Gastrocnemius medialis (tissue), 4 donors: ENCODE data around the gene KBTBD7. TPM values are rescaled to one million over a fixed set of nuclear protein-coding genes. Genes with fewer than 3 reads are reported as not detected.
A peak's percentile ranks its signal among the peaks of the same experiment; 100 is the strongest.

Experiments
- ATAC-seq, 2 donors: fragments of 150-250 bp; one replicate each; pipeline ENCODE4 v1.9.1; 2016
- DNase-seq, 2 donors: peaks; one replicate each; pipeline ENCODE4 v3.0.0-alpha.2; 2019
- H3K27ac ChIP-seq, 4 donors: fragments of 200-600 bp; sonication (generic); 1 replicate in 1 of 4; 2 replicates in 3 of 4; pipeline ENCODE4 v1.5.1; 2016 to 2018; ENCODE audit warnings: mild to moderate bottlenecking in 2 of 4, moderate library complexity in 1 of 4
- H3K27me3 ChIP-seq, 3 donors: fragments of 200-600 bp; sonication (generic) in 2 of 3; 1 replicate in 1 of 3; 2 replicates in 2 of 3; pipeline versions ENCODE4 v1.5.1 to v1.6.0; 2016 to 2019; ENCODE audit warnings: mild to moderate bottlenecking in 1 of 3, moderate library complexity in 1 of 3
- H3K36me3 ChIP-seq, 2 donors: fragments of 200-600 bp; sonication (generic) in 1 of 2; one replicate each; pipeline ENCODE4 v1.5.1; 2017 to 2018
- H3K4me1 ChIP-seq, 2 donors: fragments of 200-600 bp; sonication (generic) in 1 of 2; one replicate each; pipeline ENCODE4 v1.5.1; 2016 to 2017; ENCODE audit warnings: mild to moderate bottlenecking in 2 of 2
- H3K4me3 ChIP-seq, 4 donors: fragments of 200-600 bp; sonication (generic) in 3 of 4; 1 replicate in 1 of 4; 2 replicates in 3 of 4; pipeline ENCODE4 v1.5.1; 2016 to 2019; ENCODE audit warnings: mild to moderate bottlenecking in 2 of 4
- H3K9me3 ChIP-seq, 3 donors: fragments of 200-600 bp; sonication (generic) in 2 of 3; 1 replicate in 1 of 3; 2 replicates in 2 of 3; pipeline ENCODE4 v1.5.1; 2016 to 2019
- CTCF ChIP-seq, 5 experiments: fragments of 450-650 bp in 3 of 5; fragments of 200-600 bp in 2 of 5; sonication (generic) in 2 of 5; IDR thresholded peaks in 4 of 5; conservative IDR thresholded peaks in 1 of 5; 1 replicate in 4 of 5; 2 replicates in 1 of 5; pipeline ENCODE4 v1.5.1; 2016 to 2019; ENCODE audit warnings: antibody characterized with exemption in 5 of 5, mild to moderate bottlenecking in 3 of 5, moderate library complexity in 3 of 5
- POLR2A ChIP-seq, 2 donors: fragments of 450-650 bp; IDR thresholded peaks; one replicate each; pipeline ENCODE4 v1.6.1; 2017; ENCODE audit warnings: antibody characterized with exemption in 2 of 2, mild to moderate bottlenecking in 2 of 2, moderate library complexity in 2 of 2
- in situ Hi-C, 4 donors: fragments of 200-750 bp; cut with MboI; loops; one replicate each; pipeline versions ENCODE4 v1.15.0 to v1.8.0; 2017; ENCODE audit warnings: low sequenced_read_pairs in 4 of 4
- intact Hi-C: fragments of 100-400 bp; cut with DNase I; formaldehyde crosslinking; loops from one replicate; pipeline ENCODE4 v1.15.1; 2023; ENCODE audit warnings: low total_unique reads
- total RNA-seq, 4 donors: library from RNA; depleted of rRNA; stranded (reverse); fragments of >200 nt; gene quantifications; one replicate each; pipeline versions ENCODE4 v1.1.0 to v1.2.3, GENCODE V29; 2016

KBTBD7 gene
- total RNA-seq, result 1 to 10 TPM; 2.3 to 5.6 (median 5.3) TPM

GRCh38 chr13:41193919-41194824 lies at the start of gene KBTBD7:
KBTBD7 (minus strand) TSS chr13:41194569; CDS start chr13:41194257, 312 bp downstream.
- Histone ChIP-seq H3K4me3 (peak within 1 kb of the TSS; percentile 82 to 90 (median 87)), H3K4me1 (peaks cover 26 to 31% of the 10 kb centered on the region in 2 donors), H3K27me3 (no peaks in the 10 kb centered on the region), H3K36me3 (no peaks in the 10 kb centered on the region), H3K9me3 (no peaks in the 10 kb centered on the region), H3K27ac (peak within 1 kb of the TSS; percentile 89 to 94 (median 92))
- ATAC-seq (peak; percentile 96 to 97), DNase-seq (peak; percentile 90 to 93)
- in situ Hi-C loops, result loop anchor here in 1 of 4 donors (5.0 to 10.0 kb wide), 2 partner anchors 62 to 71 kb away; partner anchors contain the start of genes KBTBD6 and MTRF1
- intact Hi-C loops, result loop anchor here (1.0 to 5.0 kb wide), 4 partner anchors 62 to 132 kb away; partner anchors contain the start of genes KBTBD6, MTRF1, NAA16 and WBP4
- TF ChIP-seq POLR2A (IDR thresholded peaks at IDR 0.05), result peak; percentile 56 to 79
- peak in 1 of 5 experiments; percentile 29 for TF ChIP-seq CTCF (IDR thresholded peaks at IDR 0.05 in 4 of 5, conservative IDR thresholded peaks at IDR 0.05 in 1 of 5)

GRCh38 chr13:41241626-41242025 lies 47.3 kb upstream of the KBTBD7 start:
- no peak for TF ChIP-seq POLR2A (IDR thresholded peaks at IDR 0.05)
- TF ChIP-seq CTCF (IDR thresholded peaks at IDR 0.05 in 4 of 5, conservative IDR thresholded peaks at IDR 0.05 in 1 of 5), result no peak
- intact Hi-C loops, result loop anchor here (10.0 kb wide), 1 partner anchor 177 kb away; the partner anchor contains the start of gene WBP4
- DNase-seq (peak in 1 of 2 donors; percentile 41), ATAC-seq (peak; percentile 12 to 38)
- Histone ChIP-seq H3K4me1 (peaks cover 24 to 37% of the 10 kb centered on the region in 2 donors), H3K27ac (peak overlapping the region; percentile 7 to 21 (median 16)), H3K36me3 (peaks cover 0 to 14% of the 10 kb centered on the region in 2 donors), H3K4me3 (no peak overlapping the region), H3K27me3 (no peaks in the 10 kb centered on the region), H3K9me3 (no peaks in the 10 kb centered on the region)
- in situ Hi-C loops, result no loop called here

GRCh38 chr13:41236369-41236768 lies 42.0 kb upstream of the KBTBD7 start:
- no peaks in the 10 kb centered on the region for H3K9me3 ChIP-seq
- intact Hi-C loops (no loop called here), in situ Hi-C loops (no loop called here)
- no peak for DNase-seq
- H3K27ac ChIP-seq, result no peak overlapping the region
- H3K27me3 ChIP-seq, result no peaks in the 10 kb centered on the region
- no peak for ATAC-seq
- TF ChIP-seq POLR2A (IDR thresholded peaks at IDR 0.05), result no peak
- TF ChIP-seq CTCF (IDR thresholded peaks at IDR 0.05 in 4 of 5, conservative IDR thresholded peaks at IDR 0.05 in 1 of 5), result no peak
- peaks cover 0 to 2% of the 10 kb centered on the region in 2 donors for H3K4me1 ChIP-seq
- H3K36me3 ChIP-seq, result peaks cover 0 to 26% of the 10 kb centered on the region in 2 donors
- no peak overlapping the region for H3K4me3 ChIP-seq

GRCh38 chr13:41232578-41233480 lies 38.5 kb upstream of the KBTBD7 start:
- Histone ChIP-seq H3K27me3 (no peaks in the 10 kb centered on the region), H3K9me3 (no peaks in the 10 kb centered on the region), H3K4me3 (no peak overlapping the region), H3K36me3 (peaks cover 0 to 20% of the 10 kb centered on the region in 2 donors), H3K4me1 (no peaks in the 10 kb centered on the region), H3K27ac (no peak overlapping the region)
- ATAC-seq (no peak), DNase-seq (no peak)
- intact Hi-C loops, result no loop called here
- in situ Hi-C loops, result no loop called here
- TF ChIP-seq CTCF (IDR thresholded peaks at IDR 0.05 in 4 of 5, conservative IDR thresholded peaks at IDR 0.05 in 1 of 5), result no peak
- no peak for TF ChIP-seq POLR2A (IDR thresholded peaks at IDR 0.05)
